Measurements from ENCODE around the gene CXCR1. TPM values are rescaled to one million over a fixed set of nuclear protein-coding genes. Genes with fewer than 3 reads are reported as not detected.
"Not testable (repeated sequence)": the region's sequence is repeated elsewhere in the genome, so short reads cannot be mapped to it uniquely, and the experiment has no call there.

CXCR1 gene
- total and polyA plus RNA-seq, 2 donors (not counting 1 experiment from before 2014, with no cell fraction given): 0.04 TPM; not detected in 1

- H3K79me2 ChIP-seq (ENCODE audit: control insufficient read depth, insufficient read depth, low read length): no peaks in the 10 kb centered on the region
- H3K27ac Mint-ChIP-seq: no peak overlapping the region
- H4K20me1 ChIP-seq (ENCODE audit: control insufficient read depth, insufficient read depth, low read length, poor library complexity, severe bottlenecking): no peaks in the 10 kb centered on the region
- H3K9me3 Mint-ChIP-seq (ENCODE audit: insufficient read depth): no peaks in the 10 kb centered on the region
- TF ChIP-seq EZH2 (IDR thresholded peaks at IDR 0.05; ENCODE audit: borderline replicate concordance, insufficient read depth, low read depth, low read length, poor library complexity, severe bottlenecking) (no peak), CTCF (IDR thresholded peaks at IDR 0.05) (no peak)
- ChIA-PET POLR2A (no interaction called here), CTCF (no interaction called here)
- peaks cover 0 to 8% (median 2%) of the 10 kb centered on the region in 4 experiments for H3K27me3 ChIP-seq (replicated peaks in 1 of 4; ENCODE audit: control extremely low read depth in 1 of 4, control insufficient read depth in 3 of 4, insufficient read depth in 4 of 4, low read length in 3 of 4)
- no peak for ATAC-seq (ENCODE audit: low read depth)
- no peaks in the 10 kb centered on the region for H3K4me1 ChIP-seq (ENCODE audit: control insufficient read depth in 2 of 2, insufficient read depth in 2 of 2, low read length in 2 of 2)
- H3K36me3 ChIP-seq (replicated peaks in 1 of 2; ENCODE audit: control extremely low read depth in 1 of 2, control insufficient read depth in 1 of 2, extremely low read depth in 1 of 2, insufficient read depth in 2 of 2, low read length in 1 of 2): no peaks in the 10 kb centered on the region
- no peak overlapping the region for H3K27ac ChIP-seq (ENCODE audit: low read length in 2 of 2)
- peaks cover 17% of the 10 kb centered on the region for H3K27me3 Mint-ChIP-seq
- no peak overlapping the region for H3K4me3 Mint-ChIP-seq
- no peak for DNase-seq
- no peaks in the 10 kb centered on the region for H3K9me3 ChIP-seq (ENCODE audit: control extremely low read depth in 1 of 3, control insufficient read depth in 2 of 3, insufficient read depth in 1 of 3, low read length in 2 of 3)
- H3K9ac ChIP-seq (ENCODE audit: low read length): no peak overlapping the region
- WGBS (ENCODE audit: insufficient coverage): 88% methylated on average over 2 of the region's 4 CpGs
- no peak overlapping the region for H3K4me2 ChIP-seq (replicated peaks; ENCODE audit: low read depth, low read length, poor library complexity, severe bottlenecking)
- no peaks in the 10 kb centered on the region for H3K4me1 Mint-ChIP-seq
- intact Hi-C loops (cut with micrococcal nuclease): no loop called here
- no peak overlapping the region for H3K4me3 ChIP-seq (ENCODE audit: control extremely low read depth in 1 of 5, extremely low read depth in 1 of 5, insufficient read depth in 1 of 5, low read depth in 2 of 5, low read length in 4 of 5)
- no peak overlapping the region for H2AFZ ChIP-seq (ENCODE audit: insufficient read depth, low read depth, low read length, poor library complexity, severe bottlenecking)
Measured at GRCh38 chr2:218179782-218180181, 13.0 kb upstream of the CXCR1 start.

- intact Hi-C loops (cut with micrococcal nuclease): no loop called here
- no peaks in the 10 kb centered on the region for H4K20me1 ChIP-seq (ENCODE audit: control insufficient read depth, insufficient read depth, low read length, poor library complexity, severe bottlenecking)
- TF ChIP-seq EZH2 (IDR thresholded peaks at IDR 0.05; ENCODE audit: borderline replicate concordance, insufficient read depth, low read depth, low read length, poor library complexity, severe bottlenecking) (no peak), CTCF (IDR thresholded peaks at IDR 0.05) (no peak)
- H3K4me3 Mint-ChIP-seq: no peak overlapping the region
- no peak for DNase-seq
- no peaks in the 10 kb centered on the region for H3K36me3 ChIP-seq (replicated peaks in 1 of 2; ENCODE audit: control extremely low read depth in 1 of 2, control insufficient read depth in 1 of 2, extremely low read depth in 1 of 2, insufficient read depth in 2 of 2, low read length in 1 of 2)
- WGBS (ENCODE audit: insufficient coverage): 94% methylated on average over 2 of the region's 2 CpGs
- H3K27me3 ChIP-seq (replicated peaks in 1 of 4; ENCODE audit: control extremely low read depth in 1 of 4, control insufficient read depth in 3 of 4, insufficient read depth in 4 of 4, low read length in 3 of 4): peaks cover 0 to 9% (median 0%) of the 10 kb centered on the region in 4 experiments
- no peak overlapping the region for H3K4me2 ChIP-seq (replicated peaks; ENCODE audit: low read depth, low read length, poor library complexity, severe bottlenecking)
- ATAC-seq (ENCODE audit: low read depth): no peak
- H3K9me3 ChIP-seq (ENCODE audit: control extremely low read depth in 1 of 3, control insufficient read depth in 2 of 3, insufficient read depth in 1 of 3, low read length in 2 of 3): no peaks in the 10 kb centered on the region
- no peak overlapping the region for H3K9ac ChIP-seq (ENCODE audit: low read length)
- ChIA-PET CTCF (no interaction called here), POLR2A (no interaction called here)
- no peaks in the 10 kb centered on the region for H3K79me2 ChIP-seq (ENCODE audit: control insufficient read depth, insufficient read depth, low read length)
- H3K4me1 ChIP-seq (ENCODE audit: control insufficient read depth in 2 of 2, insufficient read depth in 2 of 2, low read length in 2 of 2): peaks cover 0 to 7% of the 10 kb centered on the region in 2 donors
- no peak overlapping the region for H3K4me3 ChIP-seq (ENCODE audit: control extremely low read depth in 1 of 5, extremely low read depth in 1 of 5, insufficient read depth in 1 of 5, low read depth in 2 of 5, low read length in 4 of 5)
- no peak overlapping the region for H3K27ac ChIP-seq (ENCODE audit: low read length in 2 of 2)
- H3K27ac Mint-ChIP-seq: no peak overlapping the region
- no peaks in the 10 kb centered on the region for H3K9me3 Mint-ChIP-seq (ENCODE audit: insufficient read depth)
- no peak overlapping the region for H2AFZ ChIP-seq (ENCODE audit: insufficient read depth, low read depth, low read length, poor library complexity, severe bottlenecking)
- peaks cover 11% of the 10 kb centered on the region for H3K4me1 Mint-ChIP-seq
- H3K27me3 Mint-ChIP-seq: peaks cover 12% of the 10 kb centered on the region
Measured at GRCh38 chr2:218172845-218173244, 6.1 kb upstream of the CXCR1 start.

- H3K9ac ChIP-seq (ENCODE audit: low read length); DNase-seq; H3K27ac Mint-ChIP-seq; H3K4me2 ChIP-seq (replicated peaks; ENCODE audit: low read depth, low read length, poor library complexity, severe bottlenecking); ATAC-seq (ENCODE audit: low read depth); H4K20me1 ChIP-seq (ENCODE audit: control insufficient read depth, insufficient read depth, low read length, poor library complexity, severe bottlenecking); H3K27ac ChIP-seq (ENCODE audit: low read length in 2 of 2); H3K4me3 Mint-ChIP-seq; H3K79me2 ChIP-seq (ENCODE audit: control insufficient read depth, insufficient read depth, low read length); POLR2A ChIA-PET; H3K9me3 Mint-ChIP-seq (ENCODE audit: insufficient read depth); H3K27me3 ChIP-seq (replicated peaks in 1 of 4; ENCODE audit: control extremely low read depth in 1 of 4, control insufficient read depth in 3 of 4, insufficient read depth in 4 of 4, low read length in 3 of 4); intact Hi-C loops (cut with micrococcal nuclease); H2AFZ ChIP-seq (ENCODE audit: insufficient read depth, low read depth, low read length, poor library complexity, severe bottlenecking); H3K9me3 ChIP-seq (ENCODE audit: control extremely low read depth in 1 of 3, control insufficient read depth in 2 of 3, insufficient read depth in 1 of 3, low read length in 2 of 3); H3K36me3 ChIP-seq (replicated peaks in 1 of 2; ENCODE audit: control extremely low read depth in 1 of 2, control insufficient read depth in 1 of 2, extremely low read depth in 1 of 2, insufficient read depth in 2 of 2, low read length in 1 of 2); H3K4me3 ChIP-seq (ENCODE audit: control extremely low read depth in 1 of 5, extremely low read depth in 1 of 5, insufficient read depth in 1 of 5, low read depth in 2 of 5, low read length in 4 of 5): not testable (repeated sequence)
- H3K27me3 Mint-ChIP-seq: peaks cover 12% of the 10 kb centered on the region
- H3K4me1 Mint-ChIP-seq: peaks cover 21% of the 10 kb centered on the region
- H3K4me1 ChIP-seq (ENCODE audit: control insufficient read depth in 2 of 2, insufficient read depth in 2 of 2, low read length in 2 of 2): peaks cover 9 to 16% of the 10 kb centered on the region in 2 donors
- 100% methylated on average over 1 of the region's 3 CpGs for whole genome bisulfite sequencing (ENCODE audit: insufficient coverage)
- CTCF ChIA-PET: interaction anchor here (1.2 kb wide), 1 partner anchor 12 kb away, joined by 3 read pairs; no protein-coding TSS in a partner anchor
Measured at GRCh38 chr2:218171744-218172143, 5.0 kb upstream of the CXCR1 start.
